Right hindlimb (tissue), 1 donor: ENCODE measurements around the gene BMPR1A.
"Not testable (repeated sequence)": the region's sequence is repeated elsewhere in the genome, so short reads cannot be mapped to it uniquely, and the experiment has no call there.

ENCODE experiments used
- DNase-seq: peaks from one replicate; pipeline ENCODE4 v3.0.0-alpha.2; 2018

Gene BMPR1A

GRCh38 chr10:86971232-86971991 is 215.0 kb downstream of the BMPR1A start:
- DNase-seq, result no peak

- DNase-seq, result no peak
Observed at GRCh38 chr10:86972613-86973380, 216.4 kb downstream of the BMPR1A start.

GRCh38 chr10:86974484-86974883 is 218.1 kb downstream of the BMPR1A start:
- DNase-seq, result no peak

GRCh38 chr10:86976362-86977056 is 220.1 kb downstream of the BMPR1A start:
- no peak for DNase-seq

- DNase-seq, result not testable (repeated sequence)
Observed at GRCh38 chr10:86978457-86978856, 222.0 kb downstream of the BMPR1A start.

- DNase-seq, result no peak
Observed at GRCh38 chr10:86979296-86979818, 222.9 kb downstream of the BMPR1A start.

- no peak for DNase-seq
Observed at GRCh38 chr10:86979977-86980448, 223.6 kb downstream of the BMPR1A start.

GRCh38 chr10:86981020-86981419 is 224.6 kb downstream of the BMPR1A start:
- not testable (repeated sequence) for DNase-seq

- DNase-seq, result no peak
Observed at GRCh38 chr10:86981716-86982115, 225.3 kb downstream of the BMPR1A start.
